Fibroblast of skin of right biceps (primary cell): ENCODE measurements around the gene CIAO3.

Experiments used
- DNase-seq: peaks from one replicate; pipeline ENCODE4 v3.0.0-alpha.2; 2013

CIAO3 gene

GRCh38 chr16:775236-775796 lies 34.5 kb upstream of the CIAO3 start:
- no peak for DNase-seq

GRCh38 chr16:774086-775001 lies 33.5 kb upstream of the CIAO3 start:
- no peak for DNase-seq

DNA sequence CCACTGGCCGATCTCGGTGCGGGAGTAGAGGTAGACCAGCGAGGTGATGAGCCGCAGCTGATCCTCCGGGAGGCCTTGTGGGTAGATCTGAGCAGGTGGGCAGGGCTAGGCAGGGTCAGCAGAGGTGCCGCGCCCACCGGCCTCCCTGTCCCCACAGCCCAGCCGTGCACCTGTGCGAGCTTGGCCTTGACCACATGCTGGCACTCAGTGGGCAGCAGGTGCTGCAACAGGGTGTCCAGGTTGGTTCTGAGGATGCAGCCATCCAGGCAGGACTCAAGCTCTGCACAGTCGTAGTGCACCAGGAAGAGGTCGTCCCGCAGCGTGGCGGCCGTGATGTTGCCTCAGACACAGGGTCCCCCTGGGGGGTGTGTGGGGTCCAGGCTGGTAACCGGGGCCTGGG lies 32.2 kb upstream of the CIAO3 start:
- no peak for DNase-seq

- DNase-seq: no peak
Measured at GRCh38 chr16:770411-770810, 29.6 kb upstream of the CIAO3 start.

GRCh38 chr16:769934-770333 lies 29.1 kb upstream of the CIAO3 start:
- DNase-seq: no peak

- DNase-seq: no peak
Measured at GRCh38 chr16:769184-769784, 28.5 kb upstream of the CIAO3 start.

- DNase-seq: no peak
Measured at GRCh38 chr16:768428-768827, 27.6 kb upstream of the CIAO3 start.

DNA sequence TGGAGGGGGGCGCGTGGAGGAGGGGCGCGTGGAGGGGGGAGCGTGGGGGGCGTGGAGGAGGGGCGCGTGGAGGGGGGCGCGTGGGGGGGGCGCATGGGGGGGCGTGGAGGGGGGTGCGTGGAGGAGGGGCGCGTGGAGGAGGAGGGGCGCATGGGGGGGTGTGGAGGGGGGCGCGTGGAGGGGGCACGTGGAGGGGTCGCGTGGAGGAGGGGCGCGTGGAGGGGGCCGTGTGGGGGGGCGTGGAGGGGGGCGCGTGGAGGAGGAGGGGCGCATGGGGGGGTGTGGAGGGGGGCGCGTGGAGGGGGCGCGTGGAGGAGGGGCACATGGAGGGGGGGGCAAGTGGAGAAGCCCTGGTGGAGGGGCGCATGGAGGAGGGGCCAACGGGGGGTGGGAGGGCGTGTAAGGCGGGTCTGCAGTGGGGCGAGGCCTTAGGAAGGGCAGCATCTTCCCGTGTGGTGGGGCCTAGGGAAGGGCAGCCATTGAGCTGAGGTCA lies 27.0 kb upstream of the CIAO3 start:
- no peak for DNase-seq

- DNase-seq: no peak
Measured at GRCh38 chr16:766820-767640, 26.2 kb upstream of the CIAO3 start.

GRCh38 chr16:766008-766819 lies 25.4 kb upstream of the CIAO3 start:
- DNase-seq: no peak

DNA sequence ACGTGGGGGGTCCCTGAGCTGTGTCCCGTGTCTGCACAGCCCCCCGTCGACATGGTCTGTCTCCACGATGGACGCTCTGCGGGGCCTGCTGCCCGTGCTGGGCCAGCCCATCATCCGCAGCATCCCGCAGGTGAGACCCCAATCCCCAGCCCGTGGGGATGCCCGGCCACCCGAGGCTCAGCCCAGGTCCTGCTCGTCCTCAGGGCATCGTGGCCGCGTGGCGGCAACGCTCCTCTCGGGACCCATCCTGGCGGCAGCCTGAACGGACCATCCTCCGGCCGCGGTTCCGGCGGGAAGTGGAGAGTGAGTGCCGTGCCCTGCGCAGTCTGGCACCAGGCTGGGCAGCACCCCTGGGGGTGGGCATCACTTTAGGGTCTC lies 24.7 kb upstream of the CIAO3 start:
- DNase-seq: no peak

DNA sequence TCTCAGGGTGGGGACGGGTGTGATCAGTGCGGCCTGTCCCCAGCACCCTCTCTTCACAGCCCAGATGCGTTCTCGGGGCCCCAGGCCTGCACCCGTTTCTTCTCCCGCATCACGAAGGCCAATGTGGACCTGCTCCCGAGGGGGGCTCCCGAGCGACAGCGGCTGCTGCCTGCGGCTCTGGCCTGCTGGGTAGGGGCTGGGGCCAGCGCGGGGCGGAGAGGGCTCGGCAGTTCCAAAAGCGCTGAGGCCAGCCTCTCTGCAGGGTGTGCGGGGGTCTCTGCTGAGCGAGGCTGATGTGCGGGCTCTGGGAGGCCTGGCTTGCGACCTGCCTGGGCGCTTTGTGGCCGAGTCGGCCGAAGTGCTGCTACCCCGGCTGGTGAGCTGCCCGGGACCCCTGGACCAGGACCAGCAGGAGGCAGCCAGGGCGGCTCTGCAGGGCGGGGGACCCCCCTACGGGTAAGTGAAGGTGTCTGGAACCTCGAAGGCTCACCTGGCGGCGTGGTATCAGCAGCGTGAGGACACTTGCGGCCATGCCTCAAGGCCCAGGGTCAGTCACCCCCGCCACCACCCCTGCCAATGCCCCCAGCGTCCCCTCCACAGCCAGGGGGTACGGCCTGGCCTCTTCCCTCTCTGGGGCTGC lies 24.2 kb upstream of the CIAO3 start:
- DNase-seq: no peak

- no peak for DNase-seq
Measured at GRCh38 chr16:764184-764750, 23.5 kb upstream of the CIAO3 start.

DNA sequence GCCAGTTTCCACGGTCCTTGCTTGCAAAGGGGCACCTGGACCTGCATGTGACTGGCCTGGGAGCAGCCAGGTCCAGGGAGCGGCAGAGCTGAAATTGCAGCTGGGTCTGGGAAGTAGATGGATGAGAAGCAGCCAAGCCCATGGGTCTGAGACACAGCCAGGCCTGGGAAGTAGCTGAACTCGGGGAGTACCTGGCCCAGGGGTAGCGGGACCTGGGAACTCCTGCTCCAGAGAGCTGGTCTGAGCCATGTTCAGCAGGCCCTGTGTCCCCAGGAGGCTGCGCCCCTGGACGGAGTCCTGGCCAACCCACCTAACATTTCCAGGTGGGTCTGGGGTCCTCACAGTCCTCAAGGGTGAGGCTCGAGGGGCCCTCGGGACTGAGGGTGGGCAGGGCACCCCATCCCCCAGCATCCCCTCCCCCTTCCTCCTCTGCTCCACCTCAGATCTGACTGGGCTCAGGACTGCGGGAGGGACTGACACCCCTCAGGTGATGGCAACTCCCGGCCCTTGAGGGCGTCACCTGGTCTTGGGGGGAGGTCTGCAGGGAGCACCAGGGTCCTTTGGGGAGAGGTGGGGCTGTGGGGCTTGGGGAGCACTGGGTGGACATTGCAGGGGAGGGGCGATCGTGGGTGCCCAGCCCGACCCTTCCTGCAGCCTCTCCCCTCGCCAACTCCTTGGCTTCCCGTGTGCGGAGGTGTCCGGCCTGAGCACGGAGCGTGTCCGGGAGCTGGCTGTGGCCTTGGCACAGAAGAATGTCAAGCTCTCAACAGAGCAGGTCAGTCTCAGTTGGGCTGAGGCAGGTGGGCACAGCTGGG lies 22.8 kb upstream of the CIAO3 start:
- DNase-seq: no peak

DNA sequence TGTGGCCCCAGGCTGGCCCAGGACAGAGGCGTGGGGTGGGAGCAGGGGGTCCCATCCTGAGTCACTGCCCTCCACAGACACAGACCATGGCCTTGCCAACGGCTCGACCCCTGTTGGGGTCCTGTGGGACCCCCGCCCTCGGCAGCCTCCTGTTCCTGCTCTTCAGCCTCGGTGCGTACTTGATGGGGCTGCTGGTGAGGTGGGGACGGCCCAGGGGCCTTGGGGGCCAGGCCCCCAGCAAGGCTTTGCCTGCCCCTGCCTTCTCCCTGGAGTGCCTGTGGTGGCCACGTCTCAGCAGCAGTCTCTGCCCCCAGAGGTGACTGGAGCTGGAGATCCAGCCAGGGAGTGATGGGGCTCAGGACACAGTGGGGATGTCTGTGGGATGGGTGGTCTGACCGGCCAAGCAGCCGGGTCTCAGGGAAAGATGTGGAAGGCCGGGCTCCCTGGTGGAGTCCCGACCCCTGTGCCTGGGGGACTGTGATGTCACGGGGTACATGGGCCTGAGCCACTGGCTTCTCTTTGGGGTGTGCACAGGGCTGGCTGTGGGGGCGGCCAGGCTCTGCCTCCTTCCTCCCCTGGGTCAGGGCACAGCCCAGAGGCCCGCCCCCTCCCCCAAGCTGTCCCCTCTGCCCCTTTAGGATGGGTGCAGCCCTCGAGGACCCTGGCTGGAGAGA lies 21.9 kb upstream of the CIAO3 start:
- DNase-seq: no peak

GRCh38 chr16:761625-762513 lies 21.1 kb upstream of the CIAO3 start:
- DNase-seq: no peak

DNA sequence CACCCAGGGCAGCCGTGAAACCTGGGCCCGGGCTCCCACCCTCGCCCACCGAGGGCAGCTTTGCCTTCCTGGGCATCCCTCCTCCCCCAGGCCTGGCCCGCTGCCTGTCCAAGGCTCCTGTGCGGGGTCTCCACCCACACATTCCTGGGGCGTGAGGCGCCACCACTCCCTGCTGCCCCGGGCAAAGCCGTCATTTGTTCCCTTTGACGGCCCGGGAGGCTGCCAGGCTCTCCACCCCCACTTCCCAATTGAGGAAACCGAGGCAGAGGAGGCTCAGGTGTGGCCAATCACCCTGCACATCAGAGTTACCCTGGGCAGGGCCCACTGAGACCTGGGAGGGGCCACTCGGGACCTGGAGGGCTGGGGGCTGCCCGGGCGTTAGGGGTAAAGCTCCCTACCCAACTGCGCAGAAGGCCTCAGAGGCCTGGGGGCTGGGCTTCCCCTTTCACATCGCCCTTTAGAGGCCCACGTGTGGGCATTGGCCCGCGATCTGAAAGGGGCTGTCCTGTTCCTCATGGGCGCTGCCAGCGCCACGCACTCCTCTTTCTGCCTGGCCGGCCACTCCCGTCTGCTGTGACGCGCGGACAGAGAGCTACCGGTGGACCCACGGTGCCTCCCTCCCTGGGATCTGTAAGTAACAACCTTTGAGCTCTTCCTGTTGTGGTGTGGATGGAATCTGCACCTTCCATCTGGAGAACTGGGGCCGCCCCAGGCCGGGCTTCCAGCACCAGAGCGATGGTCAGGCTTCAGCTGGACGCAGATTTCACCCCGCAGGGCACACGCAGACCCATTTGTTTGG lies 19.9 kb upstream of the CIAO3 start, which contains the start of gene MSLN:
Gene MSLN, plus strand, starts transcription at position 190 of the 799 bp plus-strand sequence. CDS start 1,947 bp downstream, outside the sequence.
- no peak for DNase-seq

DNA sequence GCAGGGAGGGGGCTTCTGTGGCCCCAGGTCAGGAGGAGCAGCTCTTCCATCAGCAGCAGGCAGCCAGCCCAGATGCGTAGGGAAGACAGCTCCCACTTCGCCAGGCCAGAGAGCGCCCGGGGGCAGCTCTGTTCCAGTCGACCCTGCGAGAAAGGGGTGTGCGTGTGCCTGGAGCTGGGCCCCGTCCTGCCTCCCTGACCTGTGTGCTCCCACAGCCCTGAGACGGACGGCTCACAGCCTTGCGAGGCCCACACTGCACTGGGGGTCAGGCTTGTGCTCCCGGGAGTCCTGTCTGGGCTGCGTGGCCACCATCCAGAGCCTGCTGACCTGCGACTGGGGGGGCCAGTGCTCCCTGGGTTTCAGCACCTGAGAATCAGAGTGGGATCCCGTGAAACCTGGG lies 19.3 kb upstream of the CIAO3 start:
- no peak for DNase-seq
